Kidney (tissue), 14 donors: Measurements from ENCODE around the gene PDYN. TPM values are rescaled to one million over a fixed set of nuclear protein-coding genes. Genes with fewer than 3 reads are reported as not detected.
"Not testable (repeated sequence)": the region's sequence is repeated elsewhere in the genome, so short reads cannot be mapped to it uniquely, and the experiment has no call there.

Experiments used
- DNase-seq, 5 donors: peaks; one replicate each; pipeline ENCODE4 v3.0.0-alpha.2; 2013 to 2020
- FAIRE-seq: peaks from 2 replicates; lab custom pipeline; 2012; peaks lifted over from hg19 to GRCh38; lab: Jason Lieb, UNC
- H3K27ac ChIP-seq, 2 donors: one replicate each; pipeline ENCODE4 v1.7.0; 2013; ENCODE audit warnings: low read depth in 2 of 2, low read length in 2 of 2, inconsistent platforms in 1 of 2
- H3K27me3 ChIP-seq: one replicate; pipeline ENCODE4 v1.7.1; 2013; ENCODE audit warnings: low read length, inconsistent platforms; ENCODE audit not compliant: control insufficient read depth, insufficient read depth
- H3K36me3 ChIP-seq, 3 donors: one replicate each; pipeline versions ENCODE4 v1.7.0 to v1.7.1; 2013; ENCODE audit warnings: low read length in 3 of 3, control low read depth in 1 of 3, inconsistent platforms in 1 of 3; ENCODE audit not compliant: insufficient read depth in 3 of 3, control insufficient read depth in 2 of 3
- H3K4me1 ChIP-seq, 3 donors: one replicate each; pipeline versions ENCODE4 v1.7.0 to v1.7.1; 2013; ENCODE audit warnings: low read length in 3 of 3, inconsistent platforms in 1 of 3, low read depth in 1 of 3; ENCODE audit not compliant: control insufficient read depth in 2 of 3, insufficient read depth in 2 of 3
- H3K4me3 ChIP-seq, 3 donors: one replicate each; pipeline versions ENCODE4 v1.7.0 to v1.8.1; 2013; ENCODE audit warnings: low read length in 3 of 3, control low read depth in 1 of 3, inconsistent platforms in 1 of 3
- H3K9ac ChIP-seq, 3 donors: one replicate each; pipeline versions ENCODE4 v1.7.0 to v1.7.1; 2013; ENCODE audit warnings: low read length in 3 of 3, control low read depth in 1 of 3, inconsistent platforms in 1 of 3
- H3K9me3 ChIP-seq, 3 donors: one replicate each; pipeline versions ENCODE4 v1.7.0 to v1.7.1; 2013; ENCODE audit warnings: low read length in 3 of 3, control low read depth in 1 of 3, inconsistent platforms in 1 of 3; ENCODE audit not compliant: control insufficient read depth in 2 of 3, insufficient read depth in 1 of 3
- intact Hi-C: fragments of 100-400 bp; cut with DNase I; formaldehyde crosslinking; loops from one replicate; pipeline ENCODE4 v1.11.1; 2022
- polyA plus RNA-seq: library from polyadenylated mRNA; stranded (reverse); fragments of 350-450 nt; fragmentation: Illumina TruSeq; extraction: RNeasy Lipid Tissue Mini Kit (QIAGEN cat#74804); gene quantifications from one replicate; pipeline ENCODE4 v1.2.3, GENCODE V29; 2014; ENCODE audit warnings: low read depth, low replicate concordance; ENCODE audit not compliant: insufficient read depth
- total RNA-seq: library from RNA; stranded (reverse); fragmentation: NEBNext Ultra II Directional; extraction: Animal tissue kit (Norgen Biotek cat#: 25700); gene quantifications from one replicate; pipeline ENCODE4 v1.2.1, GENCODE V29; 2021
- TF ChIP-seq, protein P1 (sequence below): IDR thresholded peaks from 3 replicates; pipeline ENCODE4 v1.5.1; 2012; ENCODE audit warnings: mild to moderate bottlenecking, moderate library complexity, borderline replicate concordance; ENCODE audit not compliant: insufficient read depth; ENCODE audit errors: extremely low read depth
- donor health status: control.
- donor health status: control.
- donor health status: control.
- donor health status: control.
- donor health status: control.
- donor health status: DM: yes; HTN: yes; CAD: no.
- donor health status: Normal renal cell carcinoma (clear cell type).

Gene PDYN
- total and polyA plus RNA-seq, 2 donors from 2014 or later, result not detected

DNA sequence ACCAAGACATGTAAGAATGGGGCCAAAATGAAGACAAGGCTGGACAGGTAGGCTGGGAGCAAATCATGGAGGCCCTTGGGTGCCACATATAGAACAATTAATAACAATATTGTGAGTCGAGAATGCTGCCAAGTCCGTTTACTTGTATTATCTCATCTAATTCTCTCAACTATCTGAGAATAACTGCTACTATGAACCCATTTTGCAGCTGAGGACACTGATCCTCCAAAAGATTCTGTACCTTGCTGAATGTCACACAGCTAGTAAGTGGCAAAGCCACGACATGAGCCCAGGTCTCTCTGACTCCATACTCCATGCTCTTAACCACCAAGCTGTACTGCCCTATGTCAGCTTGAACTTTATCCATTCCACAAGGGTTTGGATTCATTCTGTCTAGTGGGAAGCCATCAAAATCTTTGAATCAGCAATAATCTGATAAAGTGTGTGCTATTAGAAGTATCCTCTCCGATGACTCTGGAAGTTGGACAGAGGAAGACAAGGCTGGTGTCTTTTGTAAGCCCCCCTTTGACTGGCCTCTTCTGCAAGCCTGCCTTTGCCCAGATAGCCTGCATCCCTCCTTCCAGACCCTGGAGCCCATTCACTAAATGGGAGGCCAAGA lies 43.5 kb upstream of the PDYN start:
- H3K9ac ChIP-seq, result no peak overlapping the region
- H3K27me3 ChIP-seq, result no peaks in the 10 kb centered on the region
- H3K27ac ChIP-seq, result no peak overlapping the region
- H3K9me3 ChIP-seq, result no peaks in the 10 kb centered on the region
- FAIRE-seq (no peak), DNase-seq (no peak)
- no peaks in the 10 kb centered on the region for H3K4me1 ChIP-seq
- no peak overlapping the region for H3K4me3 ChIP-seq
- intact Hi-C loops, result no loop called here
- no peaks in the 10 kb centered on the region for H3K36me3 ChIP-seq
- TF ChIP-seq, protein P1, sequence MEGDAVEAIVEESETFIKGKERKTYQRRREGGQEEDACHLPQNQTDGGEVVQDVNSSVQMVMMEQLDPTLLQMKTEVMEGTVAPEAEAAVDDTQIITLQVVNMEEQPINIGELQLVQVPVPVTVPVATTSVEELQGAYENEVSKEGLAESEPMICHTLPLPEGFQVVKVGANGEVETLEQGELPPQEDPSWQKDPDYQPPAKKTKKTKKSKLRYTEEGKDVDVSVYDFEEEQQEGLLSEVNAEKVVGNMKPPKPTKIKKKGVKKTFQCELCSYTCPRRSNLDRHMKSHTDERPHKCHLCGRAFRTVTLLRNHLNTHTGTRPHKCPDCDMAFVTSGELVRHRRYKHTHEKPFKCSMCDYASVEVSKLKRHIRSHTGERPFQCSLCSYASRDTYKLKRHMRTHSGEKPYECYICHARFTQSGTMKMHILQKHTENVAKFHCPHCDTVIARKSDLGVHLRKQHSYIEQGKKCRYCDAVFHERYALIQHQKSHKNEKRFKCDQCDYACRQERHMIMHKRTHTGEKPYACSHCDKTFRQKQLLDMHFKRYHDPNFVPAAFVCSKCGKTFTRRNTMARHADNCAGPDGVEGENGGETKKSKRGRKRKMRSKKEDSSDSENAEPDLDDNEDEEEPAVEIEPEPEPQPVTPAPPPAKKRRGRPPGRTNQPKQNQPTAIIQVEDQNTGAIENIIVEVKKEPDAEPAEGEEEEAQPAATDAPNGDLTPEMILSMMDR, result no peak

DNA sequence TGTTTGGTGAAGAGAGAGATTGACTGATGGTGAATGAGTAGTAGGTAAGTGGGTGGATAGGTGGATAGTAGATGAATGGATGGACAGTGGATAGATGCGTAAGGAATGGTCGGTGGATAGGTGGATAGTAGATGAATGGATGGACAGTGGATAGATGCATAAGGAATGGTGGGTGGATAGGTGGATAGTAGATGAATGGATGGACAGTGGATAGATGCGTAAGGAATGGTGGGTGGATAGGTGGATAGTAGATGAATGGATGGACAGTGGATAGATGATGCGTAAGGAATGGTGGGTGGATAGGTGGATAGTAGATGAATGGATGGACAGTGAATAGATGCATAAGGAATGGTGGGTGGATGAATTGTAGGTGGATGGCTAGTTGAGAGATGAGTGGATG lies 42.5 kb upstream of the PDYN start:
- H3K9me3 ChIP-seq, DNase-seq, H3K4me3 ChIP-seq, H3K9ac ChIP-seq, intact Hi-C loops, H3K27ac ChIP-seq, H3K36me3 ChIP-seq, H3K4me1 ChIP-seq, H3K27me3 ChIP-seq, FAIRE-seq: not testable (repeated sequence)

DNA sequence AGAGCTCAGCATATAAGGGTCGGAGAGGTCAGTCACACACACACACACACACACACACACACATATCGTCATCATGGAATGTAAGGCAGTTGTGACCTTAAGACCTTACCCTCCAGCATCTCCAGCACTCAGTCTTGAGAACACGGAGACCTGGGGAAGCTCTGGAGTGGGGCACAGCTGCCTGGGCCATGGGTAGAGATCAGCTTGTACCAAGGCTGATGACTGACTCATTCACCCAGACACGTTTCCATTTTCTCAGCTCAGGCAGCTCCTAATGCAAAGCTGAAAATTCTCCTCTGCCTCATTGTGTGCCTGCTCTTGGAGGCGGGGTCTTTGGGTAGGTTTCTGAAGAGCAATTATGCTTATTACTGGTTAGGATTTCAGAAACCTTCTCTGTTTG lies 38.3 kb upstream of the PDYN start:
- H3K27ac ChIP-seq, result no peak overlapping the region
- no peak for DNase-seq
- TF ChIP-seq, protein P1, result no peak
- no peak overlapping the region for H3K9ac ChIP-seq
- intact Hi-C loops, result no loop called here
- H3K4me3 ChIP-seq, result no peak overlapping the region
- FAIRE-seq, result no peak
- H3K4me1 ChIP-seq, result no peaks in the 10 kb centered on the region
- H3K36me3 ChIP-seq, result no peaks in the 10 kb centered on the region
- H3K27me3 ChIP-seq, result no peaks in the 10 kb centered on the region
- no peaks in the 10 kb centered on the region for H3K9me3 ChIP-seq

DNA sequence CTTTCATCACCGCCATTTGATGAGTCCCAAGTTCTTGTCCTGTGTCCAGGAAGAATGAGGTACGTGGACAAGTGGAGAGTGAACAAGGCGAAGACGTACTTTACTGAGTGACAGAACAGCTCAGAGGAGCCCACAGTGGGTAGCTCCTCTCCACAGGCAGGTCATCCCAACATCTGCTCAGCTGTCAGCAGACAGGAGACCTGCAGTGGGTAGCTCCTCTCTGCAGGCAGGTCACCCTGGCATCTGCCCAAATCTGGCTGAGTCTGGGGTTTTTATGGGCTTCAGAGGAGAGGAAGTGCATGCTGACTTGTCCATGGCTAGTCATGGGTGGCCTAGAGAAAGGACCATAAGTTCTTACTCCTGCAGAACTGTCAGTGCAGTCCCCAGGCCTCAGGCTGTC lies 32.7 kb upstream of the PDYN start:
- Histone ChIP-seq H3K36me3 (no peaks in the 10 kb centered on the region), H3K4me3 (no peak overlapping the region), H3K4me1 (no peaks in the 10 kb centered on the region), H3K9ac (no peak overlapping the region), H3K27me3 (no peaks in the 10 kb centered on the region), H3K9me3 (peaks cover 0 to 4% (median 3%) of the 10 kb centered on the region in 3 donors), H3K27ac (no peak overlapping the region)
- TF ChIP-seq, protein P1, result no peak
- DNase-seq (no peak), FAIRE-seq (no peak)
- intact Hi-C loops, result no loop called here
